NCI-H2227 (cell line): ENCODE results near the gene FAM3B.

Source experiments
- DNase-seq: peaks from one replicate; lab custom pipeline; 2025; ENCODE audit not compliant: unreplicated experiment; lab: John Stamatoyannopoulos, UW

Gene FAM3B

GRCh38 chr21:41393876-41394465 lies 77.4 kb downstream of the FAM3B start:
- DNase-seq, result no peak

- DNase-seq, result no peak
These were observed 80.0 kb downstream of the FAM3B start for GRCh38 chr21:41396558-41397075.

GRCh38 chr21:41397471-41397891 lies 80.9 kb downstream of the FAM3B start:
- no peak for DNase-seq

DNA sequence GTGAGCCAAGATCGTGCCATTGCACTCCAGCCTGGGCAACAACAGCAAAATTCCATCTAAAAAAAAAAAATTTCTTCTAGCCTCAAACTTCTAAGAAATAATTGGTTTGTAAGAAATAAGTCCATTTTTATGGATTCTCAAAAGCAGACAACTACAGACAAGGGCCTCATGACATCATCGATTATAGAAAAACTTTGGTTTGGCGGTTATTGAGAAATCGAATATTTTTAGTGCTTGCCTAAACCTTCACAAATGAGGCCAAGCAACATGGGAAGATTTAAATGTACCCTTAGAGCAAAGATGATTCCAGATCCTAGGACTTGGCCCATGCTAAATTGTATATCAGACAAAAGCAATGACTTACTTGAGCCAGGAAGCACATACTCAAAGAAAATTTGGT lies 81.7 kb downstream of the FAM3B start:
- DNase-seq, result no peak

GRCh38 chr21:41398831-41399230 lies 82.2 kb downstream of the FAM3B start:
- no peak for DNase-seq

- no peak for DNase-seq
These were observed 82.7 kb downstream of the FAM3B start for GRCh38 chr21:41399246-41399800.

- no peak for DNase-seq
These were observed 85.6 kb downstream of the FAM3B start for GRCh38 chr21:41402231-41402630.

- no peak for DNase-seq
These were observed 86.2 kb downstream of the FAM3B start for GRCh38 chr21:41402796-41403195.

GRCh38 chr21:41403331-41403730 lies 86.7 kb downstream of the FAM3B start:
- DNase-seq, result no peak

DNA sequence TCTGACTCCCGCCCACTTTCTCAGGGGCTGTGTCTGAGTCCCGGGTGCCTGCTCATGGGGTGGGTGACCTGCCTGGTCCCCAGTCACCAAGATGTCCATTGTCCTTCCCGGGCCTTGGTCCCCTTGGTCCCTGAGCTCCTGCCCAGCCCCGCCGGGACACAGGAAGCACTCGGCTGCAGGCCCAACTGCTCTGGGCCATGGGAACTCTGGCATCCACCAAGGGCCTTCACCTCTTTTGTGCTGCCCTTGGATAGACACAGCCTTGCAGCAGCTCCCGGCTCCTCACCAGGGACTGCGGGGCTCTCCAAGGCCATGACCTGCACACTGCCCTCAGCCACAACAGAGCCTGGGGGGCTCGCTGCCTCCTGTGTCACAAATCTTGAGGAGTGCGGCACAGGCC lies 87.4 kb downstream of the FAM3B start:
- no peak for DNase-seq

GRCh38 chr21:41405321-41405720 lies 88.7 kb downstream of the FAM3B start:
- no peak for DNase-seq

DNA sequence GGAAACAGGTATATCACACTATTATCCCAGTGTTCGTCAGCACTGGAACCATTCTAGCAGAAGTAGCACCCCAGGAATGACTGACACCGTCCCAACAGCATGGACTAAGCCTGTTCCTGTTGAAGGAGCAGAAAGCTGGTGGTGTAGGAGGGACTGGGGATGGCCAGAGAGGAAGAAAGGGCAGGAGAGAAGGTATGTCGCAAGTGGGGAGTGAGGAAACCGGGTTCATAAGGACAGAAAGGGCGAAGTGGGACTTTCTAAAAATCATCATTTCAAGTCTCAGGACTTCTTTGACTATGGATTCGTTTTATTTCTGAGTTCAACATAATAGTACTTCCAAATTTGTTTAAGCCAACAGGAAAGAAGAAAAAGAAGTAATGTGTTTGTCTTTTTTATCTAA lies 89.7 kb downstream of the FAM3B start:
- no peak for DNase-seq
